NCI-H446 (cell line): Measurements from ENCODE around the gene TENT4B.

Experiments
- DNase-seq, 2 experiments: peaks; one replicate each; lab custom pipeline; 2025; lab: John Stamatoyannopoulos, UW

The TENT4B gene

GRCh38 chr16:50195756-50196155, 42.6 kb downstream of the TENT4B start:
- DNase-seq, result no peak

GRCh38 chr16:50197582-50197981, 44.5 kb downstream of the TENT4B start:
- DNase-seq, result no peak

GRCh38 chr16:50198802-50199403, 45.8 kb downstream of the TENT4B start:
- no peak for DNase-seq

GRCh38 chr16:50201787-50202186, 48.7 kb downstream of the TENT4B start:
- DNase-seq, result no peak

- DNase-seq, result peak in 1 of 2 experiments; percentile 1
Measured at GRCh38 chr16:50202926-50203624, 50.0 kb downstream of the TENT4B start.

- DNase-seq, result no peak
Measured at GRCh38 chr16:50203681-50204080, 50.6 kb downstream of the TENT4B start.

- no peak for DNase-seq
Measured at GRCh38 chr16:50204453-50205108, 51.5 kb downstream of the TENT4B start.

GRCh38 chr16:50207652-50208051, 54.5 kb downstream of the TENT4B start:
- DNase-seq, result no peak

- no peak for DNase-seq
Measured at GRCh38 chr16:50208460-50208931, 55.4 kb downstream of the TENT4B start.

GRCh38 chr16:50209546-50210265, 56.6 kb downstream of the TENT4B start:
- DNase-seq, result no peak

- peak; percentile 14 to 66 for DNase-seq
Measured at GRCh38 chr16:50210266-50211038, 57.3 kb downstream of the TENT4B start.

GRCh38 chr16:50213939-50214519, 60.9 kb downstream of the TENT4B start:
- DNase-seq, result peak in 1 of 2 experiments; percentile 33

GRCh38 chr16:50215680-50216079, 62.6 kb downstream of the TENT4B start:
- no peak for DNase-seq

GRCh38 chr16:50216231-50216630, 63.1 kb downstream of the TENT4B start:
- no peak for DNase-seq

GRCh38 chr16:50219402-50219975, 66.4 kb downstream of the TENT4B start:
- DNase-seq, result no peak

GRCh38 chr16:50224286-50224685, 71.2 kb downstream of the TENT4B start:
- DNase-seq, result no peak

GRCh38 chr16:50227120-50227519, 74.0 kb downstream of the TENT4B start:
- no peak for DNase-seq

- no peak for DNase-seq
Measured at GRCh38 chr16:50227665-50228064, 74.6 kb downstream of the TENT4B start.

- no peak for DNase-seq
Measured at GRCh38 chr16:50228364-50228868, 75.3 kb downstream of the TENT4B start.

GRCh38 chr16:50229149-50229726, 76.1 kb downstream of the TENT4B start:
- DNase-seq, result no peak
